Stimulated activated CD4-positive, alpha-beta T cell treated with anti-CD3 and anti-CD28 coated beads, Interleukin-15, amount 100 ng/mL, for 1 hour (primary cell): ENCODE data around the gene CCL11.

Source experiments
- DNase-seq, 2 donors: peaks; one replicate each; pipeline ENCODE4 v3.0.0-alpha.2; 2020; ENCODE audit warnings: low read depth in 1 of 2, low spot score in 1 of 2

The CCL11 gene

GRCh38 chr17:34285286-34285792, at the start of gene CCL11:
Gene CCL11, plus strand, starts transcription at chr17:34285742. Its CDS starts 67 bp downstream, at chr17:34285809.
- DNase-seq: no peak

DNA sequence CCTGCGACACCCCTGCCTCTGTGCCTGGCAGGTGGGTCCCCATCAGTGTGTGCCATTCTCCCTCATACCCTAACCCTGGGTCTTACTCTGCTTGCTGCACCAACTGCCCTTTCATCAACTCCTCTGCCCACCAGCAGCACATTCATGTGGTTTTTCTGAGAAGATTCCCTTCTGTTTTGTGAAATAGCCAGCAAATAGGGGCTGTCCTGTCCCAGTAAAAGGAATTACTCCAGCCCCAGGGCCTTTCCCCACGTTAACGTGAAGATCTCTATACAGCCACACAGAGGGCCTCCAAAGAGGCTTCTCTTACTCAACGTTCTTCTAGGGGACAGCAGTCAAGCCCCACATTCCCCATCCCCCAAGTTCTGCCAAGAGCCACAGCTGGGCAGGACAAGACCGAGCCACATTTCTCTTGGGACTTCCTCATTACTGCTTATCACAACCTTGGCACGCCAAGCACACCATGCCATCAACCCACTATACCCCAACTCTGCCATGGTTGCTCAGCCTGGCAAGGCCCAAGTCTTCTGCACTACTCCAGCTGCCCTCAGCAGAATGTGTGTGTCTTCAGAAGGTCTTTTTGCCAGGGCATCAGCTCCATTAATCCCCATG, 49.2 kb upstream of the CCL11 start:
- no peak for DNase-seq

DNA sequence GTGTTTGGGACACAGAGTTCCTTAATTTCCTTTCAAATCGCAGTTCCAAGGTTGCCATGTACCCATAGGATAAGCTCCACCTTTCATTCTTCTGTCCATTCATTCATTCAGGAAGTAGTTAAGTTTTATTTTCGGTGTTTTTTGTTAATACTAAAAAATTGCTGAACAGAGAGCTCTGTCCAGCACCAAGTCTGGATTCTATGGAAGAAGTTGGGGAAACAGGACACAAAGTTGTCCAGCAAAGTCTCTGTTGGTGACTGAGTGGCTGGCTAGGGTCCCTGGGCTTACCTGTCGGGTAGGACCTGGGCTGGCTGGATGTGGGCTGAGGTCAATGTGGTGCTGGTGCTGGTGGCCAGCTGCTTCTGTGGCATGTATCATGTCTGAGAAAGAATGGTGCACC, 48.1 kb upstream of the CCL11 start:
- no peak for DNase-seq

- no peak for DNase-seq
Observed at GRCh38 chr17:34241062-34241461, 44.5 kb upstream of the CCL11 start.

GRCh38 chr17:34242587-34243363, 42.8 kb upstream of the CCL11 start:
- DNase-seq: no peak

- no peak for DNase-seq
Observed at GRCh38 chr17:34243364-34244320, 41.9 kb upstream of the CCL11 start.

GRCh38 chr17:34245351-34245905, 40.1 kb upstream of the CCL11 start:
- no peak for DNase-seq

GRCh38 chr17:34246446-34246845, 39.1 kb upstream of the CCL11 start:
- DNase-seq: no peak

- no peak for DNase-seq
Observed at GRCh38 chr17:34246881-34247280, 38.7 kb upstream of the CCL11 start.

- no peak for DNase-seq
Observed at GRCh38 chr17:34248511-34249024, 37.0 kb upstream of the CCL11 start.

DNA sequence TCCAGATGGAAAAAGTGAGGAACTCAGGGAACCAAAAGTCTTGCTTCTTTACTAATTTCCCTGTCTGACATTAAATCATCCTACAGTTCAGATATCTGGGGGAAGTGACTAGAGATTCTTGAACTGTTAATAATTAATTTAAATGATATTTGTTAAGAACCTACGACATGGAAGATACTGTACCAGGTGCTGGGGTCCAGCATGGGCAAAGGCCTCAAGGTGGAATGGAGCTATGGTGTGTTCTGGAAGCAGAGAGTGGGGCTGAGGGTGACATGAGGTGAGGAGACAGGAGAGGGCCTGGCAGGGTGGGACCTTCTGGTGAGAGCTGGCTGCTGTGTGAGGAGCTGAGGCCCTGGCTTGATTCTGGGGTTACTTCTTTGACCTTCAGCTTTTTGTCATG, 36.5 kb upstream of the CCL11 start:
- DNase-seq: no peak

GRCh38 chr17:34249478-34249877, 36.1 kb upstream of the CCL11 start:
- DNase-seq: no peak

DNA sequence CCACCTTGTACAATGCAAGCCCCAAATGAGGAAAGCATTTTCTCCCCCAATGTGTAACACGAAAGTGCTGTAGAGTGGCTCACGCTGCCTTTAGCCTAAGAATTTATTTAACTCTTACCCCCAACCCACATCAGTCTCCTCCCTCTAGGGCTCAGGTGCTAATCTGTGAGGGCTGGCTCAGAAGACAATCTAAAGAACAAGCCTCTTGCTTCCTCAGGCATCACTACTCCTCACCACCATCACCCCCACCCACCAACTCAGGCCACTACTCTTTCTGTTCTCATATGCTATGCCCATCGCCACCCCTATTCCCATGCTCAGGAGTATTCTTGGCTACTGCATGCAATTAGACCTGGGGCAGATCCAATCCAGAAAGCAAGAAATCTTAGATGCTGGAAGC, 34.4 kb upstream of the CCL11 start:
- no peak for DNase-seq

- DNase-seq: no peak
Observed at GRCh38 chr17:34252095-34252443, 33.5 kb upstream of the CCL11 start.

- no peak for DNase-seq
Observed at GRCh38 chr17:34252444-34253138, 33.0 kb upstream of the CCL11 start.

DNA sequence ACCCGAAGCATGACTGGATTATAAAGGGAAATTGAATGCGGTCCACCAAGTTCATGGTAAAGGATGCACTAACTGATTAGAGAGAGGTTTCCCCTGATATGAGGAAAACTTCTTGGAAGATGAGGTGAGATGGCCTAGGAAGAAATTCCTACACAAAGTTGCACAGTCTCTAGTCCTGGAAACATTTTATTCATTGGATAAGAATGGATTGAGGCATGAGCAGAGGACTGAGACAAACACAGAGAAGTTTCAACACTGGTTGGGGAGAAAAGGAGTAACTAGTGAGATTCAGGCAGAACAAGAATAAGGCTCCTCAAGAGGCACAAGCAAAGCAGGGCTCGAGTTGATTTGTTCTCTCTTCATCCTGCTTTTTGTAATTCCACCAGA, 32.4 kb upstream of the CCL11 start:
- no peak for DNase-seq

DNA sequence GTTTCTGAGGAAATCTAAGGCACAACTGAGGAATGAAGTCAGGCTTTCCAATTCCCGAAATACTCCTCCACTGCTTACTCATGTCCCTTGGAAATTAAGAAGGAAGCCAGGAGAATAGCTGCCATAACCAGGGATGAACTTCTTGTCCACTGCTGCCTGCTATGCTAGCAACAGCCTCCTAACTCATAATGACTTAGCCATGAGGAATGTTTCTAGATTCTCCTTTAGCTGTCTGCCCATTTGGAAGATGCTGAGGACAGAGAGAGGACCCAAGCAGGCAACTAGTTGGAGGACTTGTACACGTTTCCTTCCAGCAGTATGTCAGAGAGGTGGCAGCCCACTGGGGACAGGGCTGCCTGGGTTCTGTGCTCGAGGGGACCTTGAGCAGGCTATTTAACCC, 31.4 kb upstream of the CCL11 start:
- DNase-seq: no peak

GRCh38 chr17:34254651-34255380, 30.7 kb upstream of the CCL11 start, which contains the start of gene CCL2:
Gene CCL2, plus strand, starts transcription at chr17:34255285. Its CDS starts 65 bp downstream, at chr17:34255350.
- no peak for DNase-seq

GRCh38 chr17:34255381-34255732, 30.2 kb upstream of the CCL11 start:
- no peak for DNase-seq

GRCh38 chr17:34255841-34256240, 29.7 kb upstream of the CCL11 start:
- DNase-seq: no peak
